ENCODE measurements around the gene KLHL22.
A peak's percentile ranks its signal among the peaks of the same experiment; 100 is the strongest.
"Not testable (repeated sequence)": the region's sequence is repeated elsewhere in the genome, so short reads cannot be mapped to it uniquely, and the experiment has no call there.

Gene KLHL22, protein sequence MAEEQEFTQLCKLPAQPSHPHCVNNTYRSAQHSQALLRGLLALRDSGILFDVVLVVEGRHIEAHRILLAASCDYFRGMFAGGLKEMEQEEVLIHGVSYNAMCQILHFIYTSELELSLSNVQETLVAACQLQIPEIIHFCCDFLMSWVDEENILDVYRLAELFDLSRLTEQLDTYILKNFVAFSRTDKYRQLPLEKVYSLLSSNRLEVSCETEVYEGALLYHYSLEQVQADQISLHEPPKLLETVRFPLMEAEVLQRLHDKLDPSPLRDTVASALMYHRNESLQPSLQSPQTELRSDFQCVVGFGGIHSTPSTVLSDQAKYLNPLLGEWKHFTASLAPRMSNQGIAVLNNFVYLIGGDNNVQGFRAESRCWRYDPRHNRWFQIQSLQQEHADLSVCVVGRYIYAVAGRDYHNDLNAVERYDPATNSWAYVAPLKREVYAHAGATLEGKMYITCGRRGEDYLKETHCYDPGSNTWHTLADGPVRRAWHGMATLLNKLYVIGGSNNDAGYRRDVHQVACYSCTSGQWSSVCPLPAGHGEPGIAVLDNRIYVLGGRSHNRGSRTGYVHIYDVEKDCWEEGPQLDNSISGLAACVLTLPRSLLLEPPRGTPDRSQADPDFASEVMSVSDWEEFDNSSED

DNA sequence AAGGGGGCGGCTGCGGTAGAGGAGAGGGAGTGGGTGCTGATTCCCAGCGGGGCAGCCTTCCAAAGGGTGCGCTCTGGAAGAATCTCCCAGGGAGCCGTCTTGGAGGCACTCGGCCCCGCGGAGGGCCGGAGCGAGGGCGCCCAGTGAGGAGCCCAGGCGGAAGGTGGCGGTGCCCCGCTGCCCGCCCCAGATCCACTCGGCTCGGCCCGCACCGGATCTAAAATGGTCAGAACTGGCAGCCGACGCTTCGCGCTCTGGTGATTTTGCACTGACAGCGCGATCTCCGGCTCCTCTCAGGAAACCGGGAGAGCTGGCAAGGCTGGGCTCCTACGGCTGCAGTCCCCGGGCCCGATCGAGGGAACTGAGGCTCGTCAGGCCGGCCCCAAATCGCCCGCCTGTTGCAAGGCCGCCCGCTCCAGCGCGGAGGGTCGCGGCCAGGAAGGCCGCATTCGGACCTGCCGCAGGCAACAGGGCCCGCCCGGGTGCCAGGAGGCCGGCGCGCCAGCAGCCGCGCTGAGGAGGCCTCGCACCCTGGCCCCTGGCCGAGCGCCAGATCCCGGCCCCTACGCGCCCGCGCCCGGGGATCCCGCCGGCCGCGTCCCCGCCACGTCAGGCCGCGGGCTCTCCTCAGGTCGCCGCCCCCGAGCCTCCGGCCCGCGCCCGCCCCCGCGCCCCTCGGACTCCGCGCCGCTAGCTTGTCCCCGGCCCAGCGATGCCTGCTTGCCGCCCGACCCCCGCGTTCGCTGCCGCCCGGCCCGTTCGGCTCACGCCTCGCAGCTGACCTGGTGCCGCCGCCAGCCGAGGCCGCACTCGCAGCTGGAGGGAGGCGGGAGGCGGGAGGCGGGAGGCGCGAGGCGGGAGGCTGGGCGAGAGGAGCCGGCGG is at the start of gene KLHL22:
KLHL22 (minus strand) TSS at position 818 of the 883 bp plus-strand sequence. CDS start 6,584 bp downstream, outside the sequence.
- no peak for DNase-seq

DNA sequence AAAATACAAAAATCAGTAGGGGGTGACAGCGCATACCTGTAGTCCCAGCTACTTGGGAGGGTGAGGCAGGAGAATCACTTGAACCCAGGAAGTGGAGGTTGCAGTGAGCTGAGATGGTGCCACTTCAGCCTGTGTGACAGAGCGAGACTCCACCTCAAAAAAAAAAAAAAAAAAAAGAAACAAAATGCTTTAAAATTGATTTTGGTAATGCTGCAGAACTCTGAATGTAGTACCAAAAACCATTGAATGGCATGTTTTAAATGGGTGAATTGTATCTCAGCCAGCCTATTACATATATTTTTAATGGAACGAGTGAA is 49.7 kb upstream of the KLHL22 start:
- not testable (repeated sequence) for DNase-seq

DNA sequence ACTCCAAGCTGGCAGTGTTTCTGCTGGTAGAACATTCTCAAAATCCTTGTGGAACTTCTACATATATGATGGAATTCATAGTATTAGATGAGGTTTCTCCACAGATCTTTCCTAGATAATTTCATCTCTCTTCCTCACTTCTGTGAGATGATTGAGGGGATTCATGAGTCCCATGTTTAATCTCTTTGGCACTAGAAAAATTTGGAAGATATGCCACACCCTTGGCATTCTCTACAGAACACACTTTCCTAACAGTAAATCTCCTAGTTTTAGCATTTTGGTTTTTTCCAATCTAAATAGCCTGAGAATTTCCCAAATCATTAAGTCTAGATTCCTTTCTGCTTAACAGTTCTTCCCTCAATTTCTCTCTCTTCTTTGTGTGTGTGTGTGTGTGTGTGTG is 47.1 kb upstream of the KLHL22 start:
- DNase-seq, result no peak

DNA sequence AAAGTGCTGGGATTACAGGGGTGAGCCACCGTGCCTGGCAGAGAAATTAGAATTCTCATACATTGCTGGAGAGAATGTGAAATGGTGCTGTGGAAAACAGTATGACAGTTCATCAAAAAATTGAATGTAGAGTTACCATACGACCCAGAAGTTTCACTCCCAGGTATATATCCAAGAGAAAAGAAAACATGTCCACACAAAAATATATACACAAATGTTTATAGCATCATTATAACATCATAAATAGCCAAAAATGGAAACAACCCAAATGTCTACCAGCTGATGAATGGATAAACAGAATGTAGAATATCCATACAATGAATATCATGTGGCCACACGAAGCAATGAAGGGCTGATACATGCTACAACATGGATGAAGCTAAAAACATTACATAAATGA is 46.5 kb upstream of the KLHL22 start:
- no peak for DNase-seq

DNA sequence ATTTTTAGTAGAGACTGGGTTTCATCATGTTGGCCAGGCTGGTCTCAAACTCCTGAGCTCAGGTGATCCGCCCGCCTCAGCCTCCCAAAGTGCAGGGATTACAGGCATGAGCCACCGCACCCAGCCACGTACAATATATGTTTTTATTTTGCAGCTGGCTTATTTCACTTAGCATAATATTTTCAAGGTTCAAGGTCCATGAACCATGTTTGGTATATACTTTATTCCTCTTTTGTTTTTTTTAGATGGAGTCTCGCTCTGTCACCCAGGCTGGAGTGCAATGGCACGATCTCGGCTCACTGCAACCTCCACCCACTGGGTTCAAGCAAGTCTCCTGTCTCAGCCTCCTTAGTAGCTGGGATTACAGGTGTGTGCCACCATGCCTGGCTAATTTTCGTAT is 43.3 kb upstream of the KLHL22 start:
- not testable (repeated sequence) for DNase-seq

DNA sequence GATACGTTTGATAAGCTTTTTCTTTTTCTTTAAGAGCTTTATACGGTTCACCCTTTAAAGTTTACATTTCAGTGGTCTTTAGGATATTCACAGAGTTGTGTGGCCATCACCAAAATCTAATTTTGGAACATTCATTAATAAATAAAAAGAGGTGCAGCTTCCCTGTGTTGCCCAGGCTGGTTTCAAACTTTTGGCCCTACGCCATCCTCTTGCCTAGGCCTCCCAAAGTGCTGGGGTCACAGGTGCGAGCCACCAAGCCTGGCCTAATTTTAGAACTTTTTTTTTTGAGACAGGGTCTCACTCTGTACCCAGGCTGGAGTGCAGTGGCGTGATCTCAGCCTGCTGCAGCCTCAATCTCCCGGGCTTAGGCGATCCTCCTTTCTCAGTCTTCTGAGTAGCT is 42.4 kb upstream of the KLHL22 start:
- no peak for DNase-seq

DNA sequence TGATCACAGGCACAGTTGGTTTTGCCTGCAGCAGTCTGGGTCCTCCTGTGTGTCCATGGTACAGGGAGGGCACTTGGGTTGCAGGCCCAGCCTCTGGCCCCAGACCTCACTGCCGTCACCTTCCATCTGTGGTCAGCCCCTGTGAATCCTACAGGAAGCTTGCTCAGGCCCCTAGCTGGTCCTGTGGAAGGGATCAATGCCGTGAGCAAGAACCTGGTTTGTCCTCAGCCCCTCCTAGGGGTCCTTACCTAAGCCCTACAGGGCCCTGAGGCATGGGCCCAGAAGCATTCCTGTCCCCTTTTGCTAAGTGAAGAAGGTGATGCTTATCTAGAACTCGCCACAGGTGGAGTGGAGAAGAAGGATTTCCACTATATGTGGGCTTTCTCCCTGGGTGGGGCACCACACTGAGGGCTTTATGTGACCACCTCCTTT is 41.7 kb upstream of the KLHL22 start:
- DNase-seq, result no peak

DNA sequence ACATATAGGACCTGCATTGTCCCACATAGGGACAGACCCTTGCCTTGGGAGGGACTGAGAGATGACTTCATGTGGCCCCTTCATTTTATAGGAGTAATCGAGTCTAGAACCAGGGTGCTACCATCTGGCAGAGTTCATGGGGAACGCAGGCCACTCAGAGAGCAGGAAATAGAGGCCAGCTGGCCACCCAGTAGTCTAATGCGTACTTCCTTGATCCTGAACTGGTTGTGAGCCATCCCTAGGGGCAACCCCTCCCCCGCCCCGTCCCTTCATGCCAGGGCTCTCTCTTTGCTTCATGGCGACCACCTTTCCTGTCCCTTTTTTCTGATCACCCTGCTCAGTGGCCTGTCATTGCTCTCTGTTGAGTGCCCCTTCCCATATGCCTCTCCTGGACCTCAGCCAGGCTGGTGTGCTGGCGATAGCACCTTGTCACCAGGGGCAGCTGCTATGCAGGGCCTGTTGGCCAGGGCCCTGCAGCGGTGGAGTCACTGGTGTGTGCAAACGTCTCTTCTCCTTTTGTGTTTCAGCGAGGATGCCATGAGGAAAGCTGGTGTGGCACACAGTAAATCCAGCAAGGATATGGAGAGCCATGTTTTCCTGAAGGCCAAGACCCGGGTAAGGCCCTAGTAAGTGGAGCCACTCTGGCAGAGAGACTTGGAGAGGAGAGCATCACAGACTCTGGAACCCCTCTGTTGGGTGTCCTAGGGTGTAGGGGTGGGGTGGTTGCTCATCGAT is 41.2 kb upstream of the KLHL22 start:
- DNase-seq, result peak; percentile 52

DNA sequence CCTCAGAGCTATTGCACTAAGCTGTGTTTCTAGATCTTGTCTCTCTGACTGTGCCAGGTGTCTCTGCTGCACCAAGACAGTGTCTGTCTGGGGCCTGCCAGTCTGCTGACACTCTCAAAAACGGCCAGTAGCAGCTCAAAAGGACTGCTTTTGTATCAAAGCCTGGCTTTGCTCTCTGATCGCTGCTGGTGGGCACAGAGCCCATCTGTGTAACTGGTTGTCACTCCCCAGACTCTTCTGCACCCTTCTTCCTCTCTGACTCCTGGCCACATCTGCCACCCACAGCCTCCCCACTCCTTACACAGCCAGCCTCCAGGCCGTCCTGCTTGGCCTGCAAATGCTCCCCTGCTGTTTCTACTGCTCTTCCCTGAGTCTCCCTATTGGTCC is 38.3 kb upstream of the KLHL22 start:
- no peak for DNase-seq

DNA sequence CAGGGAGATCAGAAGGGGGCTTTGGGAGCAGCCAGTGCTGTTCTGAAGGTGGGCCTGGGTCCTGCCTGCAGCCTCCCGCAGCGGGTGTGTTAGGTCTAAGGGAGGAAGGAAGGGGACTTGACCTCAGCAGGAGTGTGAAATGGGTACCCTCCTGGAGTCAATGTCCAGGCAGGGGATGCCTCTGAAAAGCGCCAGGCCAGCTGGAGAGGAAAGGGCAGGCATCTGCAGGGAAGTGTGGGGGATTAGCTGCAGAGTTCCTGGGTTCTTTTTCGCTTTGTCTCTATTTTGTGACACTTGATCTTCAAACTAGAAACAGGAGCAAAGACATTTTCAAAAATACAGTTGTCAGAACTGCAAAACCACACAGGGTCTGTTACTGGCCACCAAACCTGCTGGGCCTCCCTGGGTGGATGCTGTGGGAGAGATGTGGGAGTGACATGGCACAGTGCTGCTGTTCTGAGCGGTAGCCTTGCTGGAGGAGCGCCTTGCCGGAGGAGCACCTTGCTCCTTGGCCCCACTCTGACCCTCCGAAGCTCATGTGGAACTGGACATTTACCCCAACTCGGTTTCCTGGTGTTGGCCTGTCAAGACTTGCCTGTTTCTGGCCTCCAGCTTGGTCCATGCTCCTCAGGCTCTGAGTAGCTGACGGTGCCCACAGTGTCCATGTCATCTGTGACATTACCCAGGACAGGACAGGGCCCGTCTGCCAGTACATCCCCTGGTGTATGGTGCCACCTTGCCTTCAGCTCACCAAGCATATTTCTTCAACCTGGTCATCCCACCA is 37.7 kb upstream of the KLHL22 start:
- DNase-seq, result no peak

DNA sequence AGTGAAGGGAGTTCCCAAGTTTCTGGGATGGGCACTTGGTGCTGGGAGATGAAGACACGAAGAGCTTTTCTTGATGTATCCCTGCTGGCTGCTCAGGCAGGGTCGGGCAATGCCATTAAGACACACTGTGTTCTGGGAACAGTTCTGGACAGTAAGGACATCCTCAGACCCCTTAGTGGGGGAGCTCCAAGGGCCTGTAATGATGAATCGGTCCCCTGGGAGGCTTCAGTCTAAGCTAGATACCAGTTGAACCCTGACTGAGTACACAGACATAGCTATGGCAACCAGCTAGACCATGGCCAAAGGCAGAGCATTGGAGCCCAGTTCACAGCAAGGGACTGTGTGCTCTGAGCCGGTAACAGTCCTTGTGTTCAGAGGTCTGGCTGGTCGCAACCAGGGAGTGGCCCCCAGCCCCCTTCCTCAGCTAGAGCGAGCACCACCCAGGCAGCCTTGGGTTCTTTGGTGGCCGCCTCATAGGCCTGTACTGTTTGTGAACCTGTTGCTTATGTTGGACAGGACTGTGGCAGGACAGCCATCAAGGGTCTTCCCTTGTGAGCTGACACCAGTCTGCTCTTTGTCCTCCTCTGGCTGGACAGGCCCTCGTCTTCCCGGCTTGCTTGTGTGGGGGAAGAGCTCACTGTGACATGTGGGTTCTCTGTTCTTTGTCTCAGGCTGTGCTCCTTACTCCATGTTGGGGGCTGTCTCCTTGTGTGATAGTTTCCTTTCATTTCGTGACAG is 36.8 kb upstream of the KLHL22 start:
- DNase-seq, result no peak

DNA sequence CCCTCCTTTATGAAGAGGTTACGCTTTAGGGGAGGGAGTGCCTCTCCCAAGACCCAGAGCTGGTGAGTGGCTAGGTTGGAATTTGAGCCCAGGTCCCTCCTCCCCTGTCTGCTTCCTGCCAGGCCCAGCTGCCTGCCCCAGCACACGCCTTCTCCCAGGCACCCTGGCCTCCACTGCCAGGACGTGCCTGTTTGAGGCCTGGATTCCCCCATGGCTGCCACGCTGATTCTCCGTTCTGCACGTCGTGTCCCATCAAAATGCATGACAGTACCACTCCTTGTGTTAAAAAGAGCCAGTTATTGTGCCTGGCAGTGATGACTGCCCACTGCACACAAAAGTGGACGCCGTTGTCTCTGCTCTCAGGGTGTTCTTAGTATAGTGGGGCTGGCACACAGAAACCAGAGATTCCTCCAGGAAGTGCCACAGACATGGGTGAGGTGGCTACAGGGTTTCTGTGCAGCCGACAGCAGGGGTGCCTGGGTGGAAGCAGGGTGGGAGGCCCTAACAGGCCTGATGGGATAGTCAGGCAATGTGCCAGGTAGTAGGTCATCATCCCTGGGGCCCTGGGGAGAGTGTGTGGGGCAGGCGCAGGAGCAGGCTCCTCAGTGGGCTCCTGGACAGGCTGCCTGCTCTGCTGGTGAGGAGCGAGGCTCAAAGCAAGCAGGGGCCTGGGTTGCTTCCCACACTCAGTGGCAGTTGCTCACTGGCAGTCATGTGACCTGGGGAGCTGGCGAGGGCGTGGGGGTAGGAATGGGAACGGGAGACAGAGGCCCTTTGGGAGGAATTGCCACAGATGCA is 36.0 kb upstream of the KLHL22 start:
- no peak for DNase-seq

DNA sequence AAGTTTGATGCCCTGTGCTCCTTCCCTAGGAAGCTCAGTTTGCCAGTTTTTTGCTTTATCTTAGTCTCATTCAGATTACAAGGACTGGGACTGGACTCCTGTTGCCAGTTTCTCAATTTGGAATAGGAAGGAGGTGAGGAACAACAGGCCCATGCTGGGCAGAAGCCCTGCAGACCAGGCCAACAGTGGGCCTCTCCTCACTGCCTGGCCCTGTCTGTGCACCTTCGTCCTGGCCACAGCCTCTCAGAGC is 35.5 kb upstream of the KLHL22 start:
- DNase-seq, result no peak

DNA sequence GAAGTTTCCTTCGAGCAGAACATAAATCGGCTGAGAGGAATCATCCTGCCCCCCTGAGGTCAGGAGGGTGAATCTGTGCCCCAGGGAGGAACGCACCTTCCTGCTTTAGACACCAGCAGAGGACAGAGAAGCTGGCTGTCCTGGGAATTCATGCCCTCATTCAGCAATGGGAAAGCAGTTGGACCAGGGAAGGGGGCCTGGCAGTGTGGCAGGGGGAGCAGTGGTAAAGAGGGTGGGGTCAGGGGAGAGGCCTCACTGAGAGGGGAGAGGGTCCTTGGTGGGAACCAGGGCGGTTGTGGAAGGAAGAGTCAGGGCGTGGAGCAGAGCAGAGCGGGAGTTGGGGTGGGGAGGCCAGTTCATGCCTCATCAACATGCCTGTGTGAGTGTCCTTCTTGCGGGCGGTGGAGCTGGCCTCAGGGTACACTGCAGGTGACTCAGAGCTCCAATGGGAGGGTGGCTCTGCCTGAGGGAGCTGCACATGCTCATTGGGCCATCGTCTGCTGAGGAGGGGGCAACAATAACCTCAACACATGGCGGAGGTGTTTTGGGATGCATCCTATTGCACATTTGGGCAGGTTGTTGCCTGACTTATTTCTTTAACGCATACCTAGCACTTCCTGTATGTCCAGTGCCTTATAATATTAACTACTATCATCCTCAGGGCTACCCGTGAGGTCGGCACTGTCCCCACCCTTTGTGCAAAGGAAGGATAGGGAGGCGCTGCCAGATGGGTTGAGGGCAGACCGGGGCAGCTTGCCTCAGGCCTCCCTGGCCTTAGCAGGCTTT is 35.0 kb upstream of the KLHL22 start:
- DNase-seq, result no peak

DNA sequence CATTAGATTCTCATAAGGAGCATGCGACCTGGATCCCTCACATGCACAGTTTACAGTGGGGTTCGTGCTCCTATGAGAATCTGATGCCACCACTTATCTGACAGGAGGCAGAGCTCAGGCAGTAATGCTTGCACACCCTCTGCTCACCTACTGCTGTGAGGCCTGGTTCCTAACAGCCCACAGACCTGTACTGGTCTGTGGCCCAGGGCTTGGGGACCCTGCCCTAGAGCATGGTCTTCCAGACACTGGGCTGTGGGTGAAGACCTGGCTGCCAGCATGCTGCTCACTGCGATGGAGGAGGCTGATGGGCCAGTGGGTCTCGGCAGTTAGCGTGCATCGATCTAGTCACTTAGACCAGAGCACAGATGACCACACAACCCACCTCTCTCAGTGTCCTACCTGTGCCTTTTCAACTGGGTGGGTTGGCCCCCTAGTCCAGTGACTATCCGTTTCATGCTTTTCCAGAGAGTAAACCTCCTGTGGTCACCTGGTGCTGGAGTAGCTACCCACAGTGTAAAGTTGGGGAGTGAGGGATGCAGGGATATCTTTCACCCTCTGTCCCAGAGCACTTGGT is 32.9 kb upstream of the KLHL22 start:
- no peak for DNase-seq

DNA sequence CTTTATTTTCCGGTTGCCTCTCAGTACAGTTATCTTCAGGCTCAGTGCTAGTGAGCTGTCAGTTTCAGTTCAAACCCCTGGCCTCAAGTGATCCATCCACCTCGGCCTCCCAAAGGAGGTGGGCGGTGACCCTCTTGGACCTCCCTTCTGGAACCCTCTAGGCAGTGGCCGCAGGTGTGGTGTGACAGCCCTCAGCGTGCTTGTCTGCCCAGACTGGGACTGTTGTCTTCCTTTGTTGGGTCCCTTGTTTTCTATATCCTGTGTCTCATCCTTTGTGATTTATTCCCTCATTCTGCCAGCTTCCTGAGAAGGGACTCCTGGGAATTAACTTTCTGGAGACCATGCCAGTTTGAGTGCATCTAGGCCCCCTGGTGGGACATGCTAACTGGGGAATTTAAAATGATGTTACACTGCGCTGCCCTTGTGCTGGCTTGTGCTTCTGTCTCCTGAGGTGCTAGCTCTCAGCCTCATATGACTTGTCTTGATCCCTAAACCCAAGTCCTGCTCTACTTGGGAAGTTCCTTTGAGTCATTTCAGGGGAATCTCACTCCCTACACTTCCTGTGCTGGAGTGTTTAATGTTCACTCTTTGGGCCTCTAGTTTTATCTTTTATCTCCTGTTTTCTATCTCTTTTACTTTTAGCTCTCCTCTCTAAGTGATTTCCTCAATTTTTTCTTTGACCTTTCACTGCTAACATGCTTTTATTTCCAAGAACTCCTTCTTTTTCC is 31.2 kb upstream of the KLHL22 start:
- no peak for DNase-seq

DNA sequence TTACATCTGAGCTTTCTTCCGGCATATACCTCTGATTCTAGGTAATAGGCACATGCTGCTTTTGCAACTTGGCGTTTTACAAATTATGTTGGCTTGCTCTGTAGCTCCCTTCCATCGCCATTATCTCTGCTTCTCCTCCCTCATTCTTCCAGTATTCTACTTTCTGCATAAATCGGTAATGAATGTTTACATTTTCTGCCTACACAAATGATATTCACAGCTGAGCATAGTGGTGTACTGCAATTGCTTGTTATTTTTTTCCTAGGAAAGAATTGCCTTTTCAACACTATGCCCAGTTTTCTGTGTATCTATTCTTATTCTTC is 30.7 kb upstream of the KLHL22 start:
- no peak for DNase-seq

DNA sequence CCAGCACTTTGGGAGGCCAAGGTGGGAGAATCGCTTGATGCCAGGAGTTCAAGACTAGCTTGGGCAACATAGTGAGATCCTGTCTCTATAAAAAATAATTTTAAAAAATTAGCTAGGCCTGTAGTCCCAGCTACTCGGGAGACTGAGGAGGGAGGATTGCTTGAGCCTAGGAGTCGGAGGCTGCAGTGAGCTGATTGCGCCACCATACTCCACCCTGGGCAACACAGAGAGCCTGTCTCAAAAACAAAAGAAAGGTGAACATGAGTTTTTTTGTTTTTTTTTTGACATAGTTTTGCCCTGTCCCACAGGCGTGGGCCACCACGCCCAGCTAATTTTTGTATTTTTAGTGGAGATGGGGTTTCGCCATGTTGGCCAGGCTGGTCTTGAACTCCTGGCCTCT is 29.5 kb upstream of the KLHL22 start:
- DNase-seq, result no peak

DNA sequence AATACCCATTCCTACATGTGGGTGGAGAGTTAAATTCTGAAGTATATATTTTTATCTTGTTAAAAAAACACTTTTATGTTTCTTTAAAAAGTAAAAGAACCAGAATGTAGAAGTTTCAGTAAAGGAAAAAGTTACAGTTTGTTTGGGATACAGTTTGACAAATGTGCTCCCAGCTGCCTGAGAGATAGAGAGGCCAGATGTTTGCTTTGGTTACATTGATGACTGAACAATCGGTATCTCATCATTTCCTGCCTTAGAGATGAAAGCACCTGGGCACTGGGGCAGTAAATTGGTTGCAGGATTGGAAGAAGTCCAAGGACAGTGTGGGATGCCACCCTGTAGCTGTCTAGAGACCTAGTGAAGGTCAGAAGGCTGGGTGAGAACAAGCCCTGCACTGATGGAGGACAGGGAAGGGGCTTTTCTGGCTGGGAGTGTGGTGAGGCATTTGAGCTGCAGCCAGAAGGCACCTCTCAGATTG is 28.4 kb upstream of the KLHL22 start:
- DNase-seq, result no peak

Measured in NCI-H524 treated with DMSO at 0.1 percent for 48 hours (cell line).